A549 treated with AZD2906 at 1 μM for 4 hours (cell line): Measurements from ENCODE around the gene RMI2. TPM values are rescaled to one million over a fixed set of nuclear protein-coding genes. Genes with fewer than 3 reads are reported as not detected.

Source experiments
- total RNA-seq: library from RNA; stranded (reverse); fragments of 200-300 nt; extraction: Qiagen RNA extraction; gene quantifications from 5 replicates; pipeline ENCODE4 v1.2.3, GENCODE V29; 2022

The RMI2 gene
- total RNA-seq, result 25.8 to 35.2 TPM (median 33.6 TPM) in 5 replicates

DNA sequence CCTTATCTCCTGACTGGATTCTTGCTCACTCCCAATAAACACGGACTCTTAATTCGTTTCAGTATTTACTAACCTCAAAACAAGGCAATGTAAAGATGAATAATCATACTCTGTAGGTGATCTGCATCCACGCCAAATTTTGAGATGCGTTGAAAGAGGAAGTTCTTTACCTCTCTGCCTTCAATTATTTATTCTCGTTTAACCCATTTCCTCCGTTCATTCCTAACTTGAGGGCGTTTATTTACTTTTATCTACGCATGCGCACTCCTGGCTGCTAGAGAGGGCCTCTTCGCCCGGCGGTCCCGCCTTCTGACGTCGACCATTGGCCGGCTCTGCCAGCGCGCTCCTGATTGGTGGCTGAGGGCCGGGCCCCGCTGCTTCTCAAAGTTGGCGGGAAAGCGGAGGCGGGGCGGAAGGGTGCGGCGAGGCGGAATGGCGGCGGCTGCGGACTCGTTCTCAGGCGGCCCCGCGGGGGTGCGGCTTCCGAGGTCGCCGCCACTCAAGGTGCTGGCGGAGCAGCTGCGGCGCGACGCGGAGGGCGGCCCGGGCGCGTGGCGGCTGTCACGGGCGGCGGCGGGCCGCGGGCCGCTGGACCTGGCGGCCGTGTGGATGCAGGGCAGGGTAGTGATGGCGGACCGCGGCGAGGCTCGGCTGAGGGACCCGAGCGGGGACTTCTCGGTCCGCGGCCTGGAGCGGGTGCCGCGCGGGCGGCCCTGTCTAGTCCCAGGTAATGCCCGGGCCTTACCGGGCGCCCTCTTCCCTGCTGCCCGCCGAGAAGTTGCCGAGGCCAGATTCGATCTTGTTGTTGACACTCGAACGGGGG lies at the start of gene RMI2:
RMI2 (plus strand) TSS at position 420 of the 823 bp plus-strand sequence; CDS start at position 433, 13 bp downstream.

Other genes with a start within 250 kb of the RMI2 start
- 5.6 to 18.1 TPM (median 14.1 TPM) in 5 replicates for gene SOCS1, start 89.3 kb upstream of the RMI2 start, total RNA-seq
- gene TNP2, start 76.1 kb upstream of the RMI2 start, total RNA-seq, result not detected in 5 replicates
- not detected in 5 replicates for gene PRM3, start 71.8 kb upstream of the RMI2 start, total RNA-seq
- gene PRM2, start 69.0 kb upstream of the RMI2 start, total RNA-seq, result not detected in 5 replicates
- not detected in 5 replicates for gene PRM1, start 64.1 kb upstream of the RMI2 start, total RNA-seq
- gene LITAF, start 241.5 kb downstream of the RMI2 start, total RNA-seq, result 179 to 190 TPM (median 188 TPM) in 5 replicates